ENCODE measurements around the gene CMTM3.
A peak's percentile ranks its signal among the peaks of the same experiment; 100 is the strongest.

CMTM3 gene, protein sequence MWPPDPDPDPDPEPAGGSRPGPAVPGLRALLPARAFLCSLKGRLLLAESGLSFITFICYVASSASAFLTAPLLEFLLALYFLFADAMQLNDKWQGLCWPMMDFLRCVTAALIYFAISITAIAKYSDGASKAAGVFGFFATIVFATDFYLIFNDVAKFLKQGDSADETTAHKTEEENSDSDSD

DNA sequence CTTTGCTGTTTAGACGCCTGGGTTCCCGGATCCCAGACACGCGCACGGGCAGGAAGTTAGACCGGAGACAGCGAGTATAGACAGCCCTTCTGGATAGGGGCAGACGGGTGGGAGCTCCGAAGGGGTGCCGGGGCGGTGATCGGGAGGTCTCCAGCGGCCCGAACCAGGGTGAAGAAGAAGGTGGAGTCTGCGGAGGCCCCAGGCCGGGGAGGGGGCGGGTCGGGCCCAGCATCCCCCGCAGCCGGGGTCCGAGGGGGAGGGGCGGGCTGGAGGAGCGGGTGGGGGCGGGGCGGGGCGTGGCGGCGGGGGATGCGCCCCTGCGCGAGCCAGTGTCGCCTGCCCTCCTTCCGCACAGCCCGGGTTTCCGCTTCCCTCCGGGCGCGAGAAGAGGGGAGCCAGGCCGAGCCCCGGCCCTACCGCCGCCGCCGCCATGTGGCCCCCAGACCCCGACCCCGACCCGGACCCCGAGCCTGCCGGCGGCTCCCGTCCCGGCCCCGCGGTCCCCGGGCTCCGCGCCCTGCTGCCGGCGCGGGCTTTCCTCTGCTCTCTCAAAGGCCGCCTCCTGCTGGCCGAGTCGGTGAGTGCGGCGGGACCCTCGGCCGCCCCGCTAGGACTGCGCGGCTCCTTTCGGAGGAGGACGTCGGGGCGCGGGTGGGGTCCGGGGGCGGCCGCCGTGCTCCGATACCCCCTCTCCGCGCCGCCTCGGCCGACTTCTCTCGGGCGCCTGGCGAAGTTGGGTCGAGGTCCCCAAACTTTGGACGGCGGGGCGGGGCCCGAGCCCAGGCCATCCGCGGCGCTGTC, at the start of gene CMTM3:
TSS of gene CMTM3 (plus strand) at position 329 of the 801 bp plus-strand sequence. CDS start at position 431, 102 bp downstream.
- Histone ChIP-seq H3F3A (ENCODE audit: insufficient read depth, low read length) (no peaks in the 10 kb centered on the region), H3K4me3 (ENCODE audit: low read depth, low read length, poor library complexity, severe bottlenecking) (peak within 1 kb of the TSS; percentile 74), H3K9ac (ENCODE audit: low read length) (peak within 1 kb of the TSS; percentile 77), H4K20me1 (ENCODE audit: insufficient read depth, low read length) (no peaks in the 10 kb centered on the region), H3K79me2 (ENCODE audit: insufficient read depth, low read length) (no peaks in the 10 kb centered on the region), H3K4me2 (ENCODE audit: low read length) (peak within 1 kb of the TSS; percentile 84), H3K9me2 (ENCODE audit: low read depth, low read length) (no peaks in the 10 kb centered on the region), H3K36me3 (ENCODE audit: insufficient read depth, low read length) (peaks cover 3% of the 10 kb centered on the region), H3K27ac (ENCODE audit: low read depth, low read length, poor library complexity, severe bottlenecking) (peak within 1 kb of the TSS; percentile 18), H3K4me1 (ENCODE audit: insufficient read depth, low read length, severe bottlenecking) (peaks cover 28% of the 10 kb centered on the region), H2AFZ (ENCODE audit: low read length) (peak within 1 kb of the TSS; percentile 14; the same call in 1 of the 2 replicates), H3K9me3 (ENCODE audit: low read length) (peaks cover 8% of the 10 kb centered on the region; the same call in 1 of the 2 replicates), H3K27me3 (ENCODE audit: insufficient read depth, low read length) (no peaks in the 10 kb centered on the region; the same call in 1 of the 2 replicates)
- no peak for TF ChIP-seq EZH2 (IDR thresholded peaks at IDR 0.05; ENCODE audit: borderline replicate concordance, low read length)
- TF ChIP-seq, protein P1, sequence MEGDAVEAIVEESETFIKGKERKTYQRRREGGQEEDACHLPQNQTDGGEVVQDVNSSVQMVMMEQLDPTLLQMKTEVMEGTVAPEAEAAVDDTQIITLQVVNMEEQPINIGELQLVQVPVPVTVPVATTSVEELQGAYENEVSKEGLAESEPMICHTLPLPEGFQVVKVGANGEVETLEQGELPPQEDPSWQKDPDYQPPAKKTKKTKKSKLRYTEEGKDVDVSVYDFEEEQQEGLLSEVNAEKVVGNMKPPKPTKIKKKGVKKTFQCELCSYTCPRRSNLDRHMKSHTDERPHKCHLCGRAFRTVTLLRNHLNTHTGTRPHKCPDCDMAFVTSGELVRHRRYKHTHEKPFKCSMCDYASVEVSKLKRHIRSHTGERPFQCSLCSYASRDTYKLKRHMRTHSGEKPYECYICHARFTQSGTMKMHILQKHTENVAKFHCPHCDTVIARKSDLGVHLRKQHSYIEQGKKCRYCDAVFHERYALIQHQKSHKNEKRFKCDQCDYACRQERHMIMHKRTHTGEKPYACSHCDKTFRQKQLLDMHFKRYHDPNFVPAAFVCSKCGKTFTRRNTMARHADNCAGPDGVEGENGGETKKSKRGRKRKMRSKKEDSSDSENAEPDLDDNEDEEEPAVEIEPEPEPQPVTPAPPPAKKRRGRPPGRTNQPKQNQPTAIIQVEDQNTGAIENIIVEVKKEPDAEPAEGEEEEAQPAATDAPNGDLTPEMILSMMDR (IDR thresholded peaks at IDR 0.05; ENCODE audit: low read length): peak; percentile 55

DNA sequence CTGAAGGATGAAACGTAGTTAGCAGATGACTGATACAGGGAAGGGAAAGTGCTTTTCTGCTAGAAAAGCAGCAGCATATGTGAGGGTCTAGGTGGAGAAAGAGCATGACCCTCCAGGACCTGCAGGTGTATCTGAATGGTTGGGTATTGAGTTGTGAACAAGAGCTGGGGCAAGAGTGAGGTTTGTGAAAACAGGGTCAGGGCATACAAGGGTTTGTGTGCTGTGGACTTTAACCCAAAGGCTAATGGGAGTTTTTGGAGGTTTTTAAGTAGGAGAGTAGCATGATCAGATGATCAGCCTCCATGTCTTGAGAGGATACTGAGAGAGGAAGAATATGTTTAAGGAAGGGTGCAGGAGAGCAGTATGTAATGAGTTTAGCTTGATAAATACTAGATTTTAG, 44.4 kb upstream of the CMTM3 start:
- Histone ChIP-seq H3K9ac (ENCODE audit: low read length) (no peak overlapping the region), H3K4me2 (ENCODE audit: low read length) (no peak overlapping the region), H3K36me3 (ENCODE audit: insufficient read depth, low read length) (peaks cover 75% of the 10 kb centered on the region), H3K4me1 (ENCODE audit: insufficient read depth, low read length, severe bottlenecking) (peaks cover 10% of the 10 kb centered on the region), H3K9me3 (ENCODE audit: low read length) (no peaks in the 10 kb centered on the region), H4K20me1 (ENCODE audit: insufficient read depth, low read length) (no peaks in the 10 kb centered on the region), H3F3A (ENCODE audit: insufficient read depth, low read length) (no peaks in the 10 kb centered on the region), H3K4me3 (ENCODE audit: low read depth, low read length, poor library complexity, severe bottlenecking) (no peak overlapping the region), H3K27me3 (ENCODE audit: insufficient read depth, low read length) (no peaks in the 10 kb centered on the region), H3K9me2 (ENCODE audit: low read depth, low read length) (no peaks in the 10 kb centered on the region), H3K27ac (ENCODE audit: low read depth, low read length, poor library complexity, severe bottlenecking) (no peak overlapping the region), H3K79me2 (ENCODE audit: insufficient read depth, low read length) (peaks cover 6% of the 10 kb centered on the region), H2AFZ (ENCODE audit: low read length) (no peak overlapping the region)
- TF ChIP-seq, protein P1 (IDR thresholded peaks at IDR 0.05; ENCODE audit: low read length): no peak
- TF ChIP-seq EZH2 (IDR thresholded peaks at IDR 0.05; ENCODE audit: borderline replicate concordance, low read length): no peak

DNA sequence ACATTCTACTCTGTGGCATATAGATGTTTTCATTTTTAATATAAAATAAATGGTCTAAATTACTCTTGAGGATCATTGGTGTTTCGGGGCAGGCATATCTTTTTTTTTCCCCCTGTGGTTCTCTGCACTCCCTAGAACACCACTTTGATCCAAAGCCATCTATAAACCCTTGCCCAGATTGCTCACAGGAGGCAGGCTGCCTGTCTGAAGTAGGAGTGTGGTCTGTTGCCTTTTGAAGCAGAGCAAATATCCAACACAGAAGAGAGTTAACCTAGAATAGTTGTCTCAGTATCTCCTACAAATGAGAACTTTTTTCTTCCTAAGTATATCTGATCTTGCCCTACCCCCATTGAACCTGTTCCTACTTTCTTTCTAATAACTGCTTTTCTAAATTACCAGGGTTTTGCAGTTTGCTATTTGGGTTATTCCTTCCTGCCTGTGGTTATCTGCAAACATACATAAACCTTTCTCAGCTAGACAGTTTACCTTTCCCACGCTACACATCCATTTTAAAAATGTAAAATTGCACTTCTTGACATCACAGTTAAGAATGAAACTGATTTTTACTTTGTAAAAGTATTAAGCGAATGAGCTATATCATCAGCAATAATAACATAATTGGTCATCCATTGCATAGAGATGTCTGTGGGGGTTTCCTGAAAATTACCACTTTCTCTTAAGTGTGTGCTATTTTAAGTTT, 43.0 kb upstream of the CMTM3 start:
- H3K27me3 ChIP-seq (ENCODE audit: insufficient read depth, low read length): no peaks in the 10 kb centered on the region
- H3K79me2 ChIP-seq (ENCODE audit: insufficient read depth, low read length): no peaks in the 10 kb centered on the region; the same call in 1 of the 2 replicates
- no peak overlapping the region for H3K4me2 ChIP-seq (ENCODE audit: low read length)
- H2AFZ ChIP-seq (ENCODE audit: low read length): no peak overlapping the region
- H4K20me1 ChIP-seq (ENCODE audit: insufficient read depth, low read length): no peaks in the 10 kb centered on the region
- no peaks in the 10 kb centered on the region for H3K4me1 ChIP-seq (ENCODE audit: insufficient read depth, low read length, severe bottlenecking)
- H3K36me3 ChIP-seq (ENCODE audit: insufficient read depth, low read length): peaks cover 85% of the 10 kb centered on the region
- H3K9me3 ChIP-seq (ENCODE audit: low read length): no peaks in the 10 kb centered on the region
- no peak for TF ChIP-seq EZH2 (IDR thresholded peaks at IDR 0.05; ENCODE audit: borderline replicate concordance, low read length)
- TF ChIP-seq, protein P1 (IDR thresholded peaks at IDR 0.05; ENCODE audit: low read length): no peak
- H3K9me2 ChIP-seq (ENCODE audit: low read depth, low read length): no peaks in the 10 kb centered on the region
- no peak overlapping the region for H3K27ac ChIP-seq (ENCODE audit: low read depth, low read length, poor library complexity, severe bottlenecking)
- H3K9ac ChIP-seq (ENCODE audit: low read length): no peak overlapping the region
- no peak overlapping the region for H3K4me3 ChIP-seq (ENCODE audit: low read depth, low read length, poor library complexity, severe bottlenecking)
- no peaks in the 10 kb centered on the region for H3F3A ChIP-seq (ENCODE audit: insufficient read depth, low read length)

Measured in OCI-LY1 (cell line).